Activated CD4-positive, alpha-beta T cell treated with anti-CD3 and anti-CD28 coated beads for 4 hours (primary cell): ENCODE measurements around the gene ZNF18.
"Not testable (repeated sequence)": the region's sequence is repeated elsewhere in the genome, so short reads cannot be mapped to it uniquely, and the experiment has no call there.

ENCODE experiments used
- DNase-seq, 2 donors: peaks; one replicate each; pipeline ENCODE4 v3.0.0-alpha.2; 2020

Gene ZNF18

DNA sequence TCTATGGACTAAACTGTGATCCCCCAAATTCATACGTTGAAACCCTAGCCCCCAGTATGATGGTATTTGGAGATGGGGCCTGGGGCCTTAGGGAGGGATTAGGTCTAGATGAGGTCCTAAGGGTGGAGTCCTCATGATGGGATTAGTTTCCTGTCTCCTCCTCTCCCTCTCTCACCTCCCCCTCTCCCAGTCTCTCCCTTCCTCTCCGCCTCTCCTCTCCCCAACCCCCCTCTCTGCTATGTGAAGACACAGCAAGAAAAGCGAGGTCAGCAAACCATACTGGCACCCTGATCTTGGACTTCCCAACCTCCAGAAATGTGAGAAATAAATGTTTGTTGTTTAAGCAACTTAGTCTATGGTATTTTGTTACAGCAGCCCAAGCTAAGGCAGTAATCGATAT is 15.4 kb downstream of the ZNF18 start:
- no peak for DNase-seq

DNA sequence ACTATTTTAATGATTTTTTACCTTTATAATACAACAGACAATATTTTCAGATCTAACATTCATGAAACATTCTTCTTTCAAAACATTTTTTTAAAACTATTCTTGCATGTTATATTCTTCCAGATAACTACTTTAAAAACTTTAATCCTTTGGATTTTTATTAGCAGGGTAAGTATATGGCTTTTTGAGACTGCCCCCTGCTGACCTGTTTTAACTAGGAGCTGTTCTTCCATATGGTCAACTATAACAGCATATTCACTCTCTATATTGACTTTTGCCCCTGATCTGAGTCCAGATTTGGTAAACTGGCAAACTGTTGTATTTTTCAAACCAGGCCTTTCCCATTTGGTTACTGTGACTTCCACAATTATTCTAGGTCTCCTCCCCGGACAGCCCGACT is 16.5 kb downstream of the ZNF18 start:
- DNase-seq, result no peak

DNA sequence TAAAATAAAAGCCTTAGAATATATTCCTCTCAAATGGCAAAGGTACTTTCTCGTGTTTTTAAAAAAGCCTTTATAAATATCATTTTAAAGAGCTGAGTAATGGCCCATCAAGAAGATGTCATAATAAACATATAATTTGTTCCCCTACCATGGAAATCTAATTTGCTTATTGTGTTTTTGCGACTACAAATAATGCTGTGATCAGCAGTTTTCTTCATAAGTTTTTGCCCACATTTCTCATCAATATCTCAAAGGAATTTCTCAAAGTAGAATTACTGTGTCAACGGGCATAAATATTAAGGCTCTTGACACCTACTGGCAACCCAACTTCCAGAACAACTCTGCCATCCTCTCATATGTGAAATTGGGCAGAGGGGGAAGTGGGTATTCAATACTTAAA is 17.5 kb downstream of the ZNF18 start:
- no peak for DNase-seq

DNA sequence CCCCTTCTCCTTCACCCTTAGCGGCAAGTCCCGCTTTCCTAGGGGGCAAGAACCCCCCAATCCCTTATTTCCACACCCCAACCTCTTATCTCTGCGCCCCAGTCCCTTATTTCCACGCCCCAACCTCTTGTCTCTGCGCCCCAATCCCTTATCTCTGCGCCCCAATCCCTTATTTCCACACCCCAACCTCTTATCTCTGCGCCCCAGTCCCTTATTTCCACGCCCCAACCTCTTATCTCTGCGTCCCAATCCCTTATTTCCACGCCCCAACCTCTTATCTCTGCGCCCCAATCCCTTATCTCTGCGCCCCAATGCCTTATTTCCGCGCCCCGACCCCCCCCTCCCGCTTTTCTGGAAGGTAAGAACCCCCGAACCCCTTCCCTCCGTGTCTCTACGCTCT is 24.5 kb downstream of the ZNF18 start:
- DNase-seq, result not testable (repeated sequence)

DNA sequence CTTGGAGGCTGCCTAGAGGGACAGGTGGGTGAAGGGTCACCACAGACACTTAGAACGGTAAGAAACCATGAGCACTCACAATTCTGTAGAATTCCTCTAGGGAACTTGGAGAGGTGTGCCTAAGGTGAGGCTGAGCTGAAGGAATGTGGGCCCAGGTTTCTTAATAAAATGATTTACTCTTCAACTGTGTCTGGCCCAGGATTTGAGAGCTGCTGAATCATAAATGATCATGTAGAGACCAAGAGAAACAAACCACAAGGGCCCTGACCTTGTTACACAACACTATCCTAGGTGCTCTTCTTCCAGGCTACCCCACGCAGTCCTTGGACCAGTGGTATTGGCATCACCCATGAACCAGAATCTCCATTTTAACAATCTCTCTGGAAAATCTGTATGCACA is 27.7 kb downstream of the ZNF18 start:
- DNase-seq, result no peak

DNA sequence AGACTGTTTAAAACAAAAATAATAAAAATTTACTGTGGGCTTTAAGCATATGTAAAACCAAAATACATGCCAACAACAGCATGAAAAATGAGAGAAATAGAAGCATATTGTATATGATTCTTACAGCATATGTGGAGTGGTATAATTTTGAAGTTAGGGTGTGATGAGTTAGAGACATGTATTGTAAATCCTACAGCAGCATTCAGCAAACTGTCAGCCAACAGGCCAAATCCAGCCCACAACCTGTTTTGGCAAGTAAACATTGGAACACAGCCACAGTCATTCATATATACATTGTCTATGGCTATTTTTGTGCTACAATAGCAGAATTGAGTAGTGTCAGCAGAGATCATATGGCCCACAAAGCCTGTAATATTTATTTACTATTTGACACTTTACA is 42.3 kb downstream of the ZNF18 start:
- no peak for DNase-seq

DNA sequence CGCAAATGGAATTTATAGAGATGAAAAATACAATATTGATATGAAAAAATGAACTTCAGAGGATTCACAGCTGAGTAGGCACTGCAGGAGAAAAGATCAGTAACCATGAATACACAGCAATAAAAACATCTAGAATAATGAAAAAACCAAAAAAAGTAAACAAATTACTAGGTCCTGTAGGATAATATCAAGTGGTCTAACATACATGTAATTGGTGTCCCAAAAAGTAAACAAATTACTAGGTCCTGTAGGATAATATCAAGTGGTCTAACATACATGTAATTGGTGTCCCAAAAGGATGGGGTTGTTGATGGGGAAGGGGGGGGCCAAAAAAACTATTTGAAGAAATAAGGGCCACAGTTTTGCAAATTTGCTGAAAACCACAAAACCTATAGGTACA is 43.4 kb downstream of the ZNF18 start:
- no peak for DNase-seq

DNA sequence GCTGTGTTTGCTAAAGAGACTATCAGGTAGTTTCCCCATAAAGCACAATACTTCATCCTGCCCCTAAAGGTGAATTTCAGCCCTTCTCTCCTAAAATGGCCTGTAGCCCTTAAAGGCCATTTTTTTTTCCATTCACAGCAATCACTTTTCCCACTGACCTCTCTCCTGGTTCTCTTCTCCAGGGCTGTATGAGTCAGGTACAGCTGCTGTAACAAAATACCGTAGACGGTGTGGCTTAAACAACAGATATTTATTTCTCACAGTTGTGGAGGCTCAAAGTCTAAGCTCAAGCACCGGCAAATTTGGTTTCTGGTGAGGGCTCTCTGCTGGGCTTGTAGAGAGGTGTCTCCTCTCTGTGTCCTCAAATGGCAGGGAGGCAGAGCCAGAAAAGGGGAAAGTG is 44.7 kb downstream of the ZNF18 start:
- no peak for DNase-seq

DNA sequence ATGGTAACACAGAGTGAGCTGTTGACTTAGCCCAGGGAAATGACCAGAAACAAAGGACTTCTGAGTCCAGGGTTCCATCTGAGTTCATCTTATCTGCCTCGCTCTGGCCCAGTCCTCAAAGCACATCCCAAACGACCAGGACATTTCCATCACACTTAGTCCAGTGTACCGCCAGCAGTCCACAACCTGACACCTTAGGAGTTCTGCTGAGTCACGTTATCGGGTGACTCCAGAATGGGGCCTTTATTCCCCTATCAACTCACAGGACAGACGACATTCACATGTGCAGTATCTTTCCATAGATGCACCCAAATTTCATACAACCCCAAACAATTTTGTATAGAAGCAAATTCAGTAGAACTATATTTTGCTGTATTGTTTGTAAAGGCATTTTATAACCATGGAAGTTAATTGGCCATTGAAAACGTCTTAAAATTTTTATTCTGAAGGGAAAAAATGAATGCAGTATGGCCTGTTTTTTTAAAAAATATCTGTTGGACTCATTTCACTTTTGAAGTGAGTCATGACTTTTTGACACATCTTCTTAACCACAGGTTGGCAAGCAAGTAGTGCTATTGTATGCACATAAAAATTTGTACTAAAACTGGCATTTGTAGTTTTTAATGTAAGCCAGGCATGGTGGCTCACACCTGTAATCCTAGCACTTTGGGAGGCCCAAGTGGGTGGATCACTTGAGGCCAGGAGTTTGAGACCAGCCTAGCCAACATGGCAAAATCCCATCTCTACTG is 46.3 kb downstream of the ZNF18 start:
- no peak for DNase-seq

DNA sequence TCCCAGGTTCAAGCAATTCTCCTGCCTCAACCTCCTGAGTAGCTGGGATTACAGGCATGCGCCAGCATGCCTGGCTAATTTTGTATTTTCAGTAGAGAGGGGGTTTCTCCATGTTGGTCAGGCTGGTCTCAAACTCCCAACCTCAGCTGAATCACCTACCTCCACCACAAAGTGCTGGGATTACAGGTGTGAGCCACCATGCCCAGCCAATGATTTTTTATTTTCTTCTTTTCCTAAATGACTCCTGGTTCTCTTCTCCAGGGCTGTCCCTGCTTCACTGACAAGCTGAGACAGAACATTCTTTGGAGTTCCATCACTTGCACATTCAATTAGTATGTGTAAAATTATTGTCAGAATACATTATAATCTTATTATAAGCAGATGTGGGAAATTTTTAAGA is 47.7 kb downstream of the ZNF18 start:
- not testable (repeated sequence) for DNase-seq

DNA sequence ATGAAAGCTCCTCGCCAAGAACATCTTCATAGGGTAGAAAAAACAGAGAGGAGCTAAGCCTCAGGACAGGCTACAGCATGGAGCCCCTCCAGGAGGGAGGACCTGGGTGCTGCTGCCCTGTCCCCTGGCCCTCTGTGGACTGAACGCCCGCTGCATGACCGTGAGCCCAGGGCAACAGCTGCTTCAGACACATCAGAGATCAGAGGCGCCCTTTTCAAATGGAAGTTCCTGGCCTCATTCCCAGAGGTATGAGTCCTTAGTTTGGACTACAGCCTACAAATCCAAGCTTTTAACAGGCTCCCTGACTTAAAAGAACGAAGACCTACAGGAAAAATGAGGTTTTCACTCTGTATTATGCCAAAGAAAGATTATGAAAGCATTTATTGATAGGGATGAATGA is 48.5 kb downstream of the ZNF18 start:
- no peak for DNase-seq

DNA sequence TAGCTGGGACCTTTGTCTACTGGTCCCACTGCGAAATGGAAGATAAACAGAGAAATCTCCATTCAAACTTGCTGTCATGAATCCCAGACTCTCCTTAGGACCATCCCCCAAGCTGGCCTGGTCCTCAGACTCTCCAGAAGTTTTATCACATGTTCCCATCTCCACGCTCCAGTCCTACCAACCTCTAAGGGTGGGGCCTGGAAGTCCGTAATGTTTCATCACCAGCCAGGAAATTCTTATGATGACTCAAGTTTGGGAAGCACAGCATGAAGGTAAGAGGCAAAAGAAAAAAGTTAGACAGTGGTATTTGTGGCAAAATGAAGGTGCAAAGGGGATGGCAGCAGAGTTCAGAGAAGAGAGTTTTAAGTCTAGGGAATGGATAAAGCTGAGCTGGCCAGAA is 52.7 kb downstream of the ZNF18 start:
- no peak for DNase-seq

DNA sequence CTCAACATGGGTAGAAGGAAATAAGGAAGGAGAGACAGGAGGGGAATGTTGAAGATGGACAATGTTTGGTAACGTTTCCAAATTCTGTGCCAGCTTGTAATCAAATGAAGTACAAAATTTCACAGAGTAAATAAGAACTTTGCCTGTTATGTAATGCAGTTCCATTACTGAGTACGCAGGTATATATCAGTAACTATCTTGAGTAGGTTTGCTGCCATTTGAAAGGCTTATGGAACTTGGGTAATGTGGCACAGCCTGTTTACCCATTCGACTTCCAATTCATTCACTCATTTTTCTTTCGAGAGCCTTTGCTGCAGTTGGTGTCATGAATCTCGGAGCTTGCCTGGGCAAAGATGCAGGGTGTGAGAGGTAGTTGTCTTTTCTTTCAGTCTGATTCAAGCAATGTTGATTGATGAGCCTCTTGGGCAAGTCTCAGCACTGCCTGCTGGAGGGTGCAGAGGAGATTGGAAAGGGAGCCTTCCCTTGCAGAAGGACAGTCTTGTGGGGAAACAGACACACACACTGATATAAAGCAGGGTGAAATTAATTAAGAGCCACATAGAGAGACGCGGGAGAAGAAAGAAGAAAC is 53.4 kb downstream of the ZNF18 start:
- DNase-seq, result no peak

DNA sequence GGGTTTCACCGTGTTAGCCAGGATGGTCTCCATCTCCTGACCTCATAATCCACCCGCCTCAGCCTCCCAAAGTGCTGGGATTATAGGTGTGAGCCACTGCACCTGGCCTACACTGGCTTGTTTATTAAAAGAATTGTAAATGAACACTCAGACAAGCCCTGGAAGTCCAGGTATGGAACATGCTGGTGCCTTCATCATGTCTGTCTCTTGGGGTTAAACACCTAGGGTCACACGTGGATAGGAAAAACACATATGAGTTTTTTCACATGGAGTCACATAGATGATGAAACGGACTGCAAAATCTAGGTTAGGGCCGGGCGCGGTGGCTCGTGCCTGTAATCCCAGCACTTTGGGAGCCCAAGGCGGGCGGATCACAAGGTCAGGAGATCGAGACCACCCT is 54.2 kb downstream of the ZNF18 start:
- not testable (repeated sequence) for DNase-seq

DNA sequence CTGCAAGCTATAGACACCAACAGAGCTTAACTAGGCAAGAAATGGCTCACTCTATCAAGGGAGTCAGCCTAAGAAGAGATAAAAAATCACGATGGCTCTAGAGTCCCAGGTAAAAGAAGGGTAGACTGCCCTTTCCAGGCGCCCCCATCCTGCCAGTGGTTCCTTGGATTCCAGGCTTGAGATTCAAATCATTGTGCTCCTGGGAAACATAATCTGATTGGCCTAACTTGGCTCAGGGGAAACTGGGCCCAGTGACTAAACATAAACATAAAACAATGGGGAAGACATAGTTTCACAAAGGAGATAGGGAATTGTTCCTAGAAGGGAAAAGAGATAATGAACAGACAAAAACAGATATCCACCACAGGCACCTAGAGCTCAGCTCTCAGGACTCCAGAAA is 56.4 kb downstream of the ZNF18 start:
- DNase-seq, result no peak

DNA sequence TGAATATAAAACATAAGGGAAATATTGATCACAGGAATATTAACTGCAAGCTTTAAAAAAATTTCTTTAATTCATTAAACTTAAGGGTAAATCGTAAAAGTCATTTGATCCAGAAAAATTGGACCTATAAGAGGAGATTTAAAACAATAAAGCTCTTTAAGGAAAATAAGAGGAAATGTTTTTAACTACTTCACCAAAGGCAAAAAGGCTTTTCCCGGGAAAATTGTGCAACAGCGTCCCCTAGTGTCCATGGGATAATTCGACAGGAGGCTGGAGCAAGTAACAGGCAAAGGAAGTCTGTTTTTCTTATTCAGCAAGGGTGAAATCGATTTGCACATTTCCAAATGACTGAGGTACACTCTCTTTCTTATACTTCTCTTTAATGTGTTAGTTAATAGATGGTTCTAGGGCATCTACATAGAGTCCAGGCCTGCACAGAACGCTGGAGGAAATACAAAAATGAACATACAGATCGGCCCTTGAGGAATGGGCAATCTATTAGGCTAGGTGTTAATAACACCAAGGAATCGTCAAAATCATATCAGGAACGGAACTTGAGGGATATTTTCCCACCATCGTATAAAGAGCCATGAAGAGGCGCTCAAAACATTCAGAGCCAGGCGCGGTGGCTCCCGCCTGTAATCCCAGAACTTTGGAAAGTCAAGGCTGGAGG is 61.4 kb downstream of the ZNF18 start:
- no peak for DNase-seq

DNA sequence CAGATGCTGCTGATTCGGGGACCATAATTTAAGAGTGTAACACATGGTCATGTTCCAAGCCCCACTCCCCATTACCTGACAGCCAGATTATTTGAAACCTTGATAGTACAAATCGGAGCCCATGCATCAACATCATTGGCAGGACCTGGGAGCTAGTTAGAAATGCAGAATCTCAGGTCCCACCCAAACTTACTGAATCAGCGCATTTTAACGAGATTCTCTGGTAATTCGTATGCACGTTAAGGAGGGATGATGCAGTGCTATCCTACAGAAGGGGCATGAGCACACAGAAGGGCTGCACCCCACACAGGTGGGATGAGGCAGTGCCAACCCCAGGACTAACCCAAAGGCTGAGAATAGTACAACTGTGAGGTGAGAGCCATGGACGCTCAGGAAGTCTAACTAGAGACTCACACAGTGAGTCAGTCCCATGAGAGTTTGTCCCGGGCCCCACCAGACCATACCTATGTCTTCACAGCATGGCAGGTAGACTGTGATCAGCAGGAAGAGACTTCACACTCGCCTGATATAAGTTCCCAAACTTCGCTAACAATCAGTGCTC is 64.9 kb downstream of the ZNF18 start:
- DNase-seq, result no peak

DNA sequence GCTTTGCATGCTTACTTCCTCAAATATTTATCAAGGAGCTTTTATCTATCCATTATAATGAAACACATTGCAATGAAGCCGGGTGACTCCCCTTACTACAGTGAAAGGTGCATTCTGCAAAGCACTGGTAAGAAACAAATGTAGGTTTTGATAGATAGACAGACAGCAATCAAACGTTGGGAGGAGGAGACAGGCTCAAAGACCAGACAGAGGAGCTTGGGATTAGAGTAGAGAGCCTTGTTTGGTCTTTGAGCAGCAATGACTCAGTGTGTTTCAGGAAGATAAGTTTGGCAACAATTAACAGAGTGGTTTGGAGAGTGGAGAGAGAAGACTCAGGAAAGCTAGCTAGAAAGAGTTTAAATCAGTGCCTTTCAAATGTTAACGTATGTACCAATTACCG is 68.8 kb downstream of the ZNF18 start:
- DNase-seq, result no peak
